Neuronal stem cell (in vitro differentiated cells): ENCODE results near the gene GJA5.

ENCODE experiments used
- DNase-seq: peaks from one replicate; pipeline ENCODE4 v3.0.0-alpha.2; 2013; ENCODE audit warnings: low spot score
- H2AFZ ChIP-seq: one replicate; pipeline ENCODE4 v1.6.1; 2013; ENCODE audit warnings: mild to moderate bottlenecking, low read length, inconsistent platforms
- H2AK5ac ChIP-seq: 2 replicates; pipeline ENCODE4 v1.6.1; 2013; ENCODE audit warnings: low read depth, mild to moderate bottlenecking, inconsistent platforms, low read length, moderate library complexity, mixed read lengths
- H2BK120ac ChIP-seq: 2 replicates; pipeline ENCODE4 v1.6.1; 2013; ENCODE audit warnings: low read depth, mild to moderate bottlenecking, inconsistent platforms, low read length, moderate library complexity, mixed read lengths
- H2BK12ac ChIP-seq: one replicate; pipeline ENCODE4 v1.6.1; 2013; ENCODE audit warnings: low read length, inconsistent platforms
- H2BK15ac ChIP-seq: 2 replicates; pipeline ENCODE4 v1.6.1; 2013; ENCODE audit warnings: mild to moderate bottlenecking, low read length, inconsistent platforms, mixed read lengths
- H2BK5ac ChIP-seq: one replicate; pipeline ENCODE4 v1.6.1; 2013; ENCODE audit warnings: inconsistent platforms, mild to moderate bottlenecking, low read length, moderate library complexity
- H3K14ac ChIP-seq: one replicate; pipeline ENCODE4 v1.6.1; 2013; ENCODE audit warnings: low read length, inconsistent platforms
- H3K18ac ChIP-seq: 2 replicates; pipeline ENCODE4 v1.6.1; 2013; ENCODE audit warnings: low read length, inconsistent platforms
- H3K23ac ChIP-seq: 2 replicates; pipeline ENCODE4 v1.6.1; 2013; ENCODE audit warnings: low read depth, mild to moderate bottlenecking, mixed read lengths, low read length, inconsistent platforms; ENCODE audit not compliant: poor library complexity
- H3K27ac ChIP-seq: replicated peaks from 3 replicates; pipeline ENCODE4 v1.5.1; 2013; ENCODE audit warnings: low read length, inconsistent platforms
- H3K27me3 ChIP-seq, 3 experiments: 2 replicates each; pipeline ENCODE4 v1.6.1; 2013; ENCODE audit warnings: low read length in 3 of 3, mild to moderate bottlenecking in 2 of 3, inconsistent platforms in 1 of 3, low read depth in 1 of 3, mixed read lengths in 1 of 3, moderate library complexity in 1 of 3; ENCODE audit not compliant: control insufficient read depth in 3 of 3, insufficient read depth in 3 of 3
- H3K36me3 ChIP-seq, 2 donors: replicated peaks in 1 of 2; 2 replicates each; pipeline ENCODE4 v1.6.1; 2013; ENCODE audit warnings: low read length in 2 of 2; ENCODE audit not compliant: control insufficient read depth in 2 of 2, insufficient read depth in 2 of 2
- H3K4ac ChIP-seq: 2 replicates; pipeline ENCODE4 v1.6.1; 2013; ENCODE audit warnings: inconsistent platforms, mild to moderate bottlenecking, low read length, moderate library complexity
- H3K4me1 ChIP-seq, 2 donors: 1 replicate in 1 of 2; 2 replicates in 1 of 2; pipeline ENCODE4 v1.6.1; 2013; ENCODE audit warnings: low read length in 2 of 2, low read depth in 1 of 2; ENCODE audit not compliant: control insufficient read depth in 2 of 2, insufficient read depth in 1 of 2
- H3K4me2 ChIP-seq: one replicate; pipeline ENCODE4 v1.6.1; 2013; ENCODE audit warnings: mild to moderate bottlenecking, low read length, inconsistent platforms; ENCODE audit not compliant: insufficient read depth, poor library complexity, severe bottlenecking
- H3K4me3 ChIP-seq, 2 donors: 2 replicates each; pipeline ENCODE4 v1.5.1; 2013; ENCODE audit warnings: low read length in 2 of 2, mild to moderate bottlenecking in 2 of 2, inconsistent platforms in 1 of 2, moderate library complexity in 1 of 2
- H3K79me1 ChIP-seq: one replicate; pipeline ENCODE4 v1.6.1; 2013; ENCODE audit warnings: low read depth, mild to moderate bottlenecking, inconsistent platforms, low read length, moderate library complexity
- H3K9ac ChIP-seq: one replicate; pipeline ENCODE4 v1.6.1; 2013; ENCODE audit warnings: mild to moderate bottlenecking, low read depth, low read length, inconsistent platforms; ENCODE audit not compliant: poor library complexity
- H3K9me3 ChIP-seq, 2 donors: replicated peaks in 1 of 2; 2 replicates each; pipeline versions ENCODE3 to v1.6.1; 2013; ENCODE audit warnings: low read length in 2 of 2, mild to moderate bottlenecking in 2 of 2, inconsistent platforms in 1 of 2, low read depth in 1 of 2, mixed read lengths in 1 of 2, moderate library complexity in 1 of 2; ENCODE audit not compliant: control insufficient read depth in 2 of 2, insufficient read depth in 1 of 2
- H4K8ac ChIP-seq: one replicate; pipeline ENCODE4 v1.6.1; 2013; ENCODE audit warnings: low read depth, mild to moderate bottlenecking, inconsistent platforms, low read length, moderate library complexity
- H4K91ac ChIP-seq: one replicate; pipeline ENCODE4 v1.6.1; 2013; ENCODE audit warnings: low read length, low read depth, mild to moderate bottlenecking, inconsistent platforms; ENCODE audit not compliant: poor library complexity
- WGBS, 2 donors: extraction: QIAGEN DNeasy Blood & Tissue Kit; methylation state at CpG; one replicate each; pipeline ENCODE4 v1.1.7; 2013; ENCODE audit warnings: missing lambda C conversion rate in 2 of 2, mixed read lengths in 1 of 2; ENCODE audit not compliant: insufficient read length in 2 of 2, insufficient replicate concordance in 1 of 2; ENCODE audit errors: extremely low coverage in 2 of 2; 5-methylcytosine and 5-hydroxymethylcytosine counted together

The GJA5 gene

GRCh38 chr1:147784941-147785340, 24.5 kb upstream of the GJA5 start:
- Histone ChIP-seq H3K14ac (no peak overlapping the region), H3K23ac (no peak overlapping the region), H3K4me1 (peaks cover 0 to 10% of the 10 kb centered on the region in 2 donors), H4K8ac (no peak overlapping the region), H2BK5ac (no peak overlapping the region), H2AFZ (no peak overlapping the region), H3K4me2 (no peak overlapping the region), H3K27me3 (no peaks in the 10 kb centered on the region), H4K91ac (no peak overlapping the region), H3K9ac (no peak overlapping the region), H2BK120ac (no peak overlapping the region), H3K36me3 (no peaks in the 10 kb centered on the region), H3K4me3 (no peak overlapping the region), H2AK5ac (no peak overlapping the region), H3K4ac (no peak overlapping the region), H2BK12ac (no peak overlapping the region), H3K27ac (no peak overlapping the region), H3K79me1 (no peaks in the 10 kb centered on the region), H3K9me3 (no peaks in the 10 kb centered on the region), H2BK15ac (no peak overlapping the region), H3K18ac (no peak overlapping the region)
- WGBS, 2 donors: no CpG with 5 or more reads among the region's 1 CpG
- DNase-seq: no peak

GRCh38 chr1:147781056-147781471, 20.7 kb upstream of the GJA5 start:
- Histone ChIP-seq H3K36me3 (no peaks in the 10 kb centered on the region), H4K8ac (no peak overlapping the region), H2AFZ (no peak overlapping the region), H3K4me1 (peaks cover 0 to 10% of the 10 kb centered on the region in 2 donors), H3K4me2 (no peak overlapping the region), H3K14ac (no peak overlapping the region), H3K4me3 (no peak overlapping the region), H3K9ac (no peak overlapping the region), H3K27ac (no peak overlapping the region), H2BK120ac (no peak overlapping the region), H3K18ac (no peak overlapping the region), H2BK5ac (no peak overlapping the region), H3K9me3 (no peaks in the 10 kb centered on the region), H3K4ac (no peak overlapping the region), H2AK5ac (no peak overlapping the region), H4K91ac (no peak overlapping the region), H3K79me1 (no peaks in the 10 kb centered on the region), H2BK15ac (no peak overlapping the region), H3K27me3 (no peaks in the 10 kb centered on the region), H2BK12ac (no peak overlapping the region), H3K23ac (no peak overlapping the region)
- DNase-seq: peak; percentile 27
- no CpG with 5 or more reads among the region's 3 CpGs for WGBS, 2 donors

- Histone ChIP-seq H3K14ac (no peak overlapping the region), H4K91ac (no peak overlapping the region), H2BK15ac (no peak overlapping the region), H2AFZ (no peak overlapping the region), H3K23ac (no peak overlapping the region), H3K9ac (no peak overlapping the region), H3K4me1 (peaks cover 0 to 13% of the 10 kb centered on the region in 2 donors), H3K9me3 (no peaks in the 10 kb centered on the region), H3K18ac (no peak overlapping the region), H3K27ac (no peak overlapping the region), H2BK120ac (no peak overlapping the region), H3K4ac (no peak overlapping the region), H2BK12ac (no peak overlapping the region), H2AK5ac (no peak overlapping the region), H3K36me3 (no peaks in the 10 kb centered on the region), H2BK5ac (no peak overlapping the region), H4K8ac (no peak overlapping the region), H3K27me3 (no peaks in the 10 kb centered on the region), H3K4me2 (no peak overlapping the region), H3K4me3 (no peak overlapping the region), H3K79me1 (no peaks in the 10 kb centered on the region)
- no peak for DNase-seq
- no CpG with 5 or more reads among the region's 5 CpGs for WGBS, 2 donors
These were observed 17.3 kb upstream of the GJA5 start for GRCh38 chr1:147777694-147778093.

- peak overlapping the region; percentile 81 for H2AFZ ChIP-seq
- H3K27me3 ChIP-seq: no peaks in the 10 kb centered on the region
- H3K23ac ChIP-seq: no peak overlapping the region
- no peak overlapping the region for H3K14ac ChIP-seq
- no peak overlapping the region for H3K27ac ChIP-seq
- H3K9me3 ChIP-seq: no peaks in the 10 kb centered on the region
- no peak overlapping the region for H2BK15ac ChIP-seq
- H4K8ac ChIP-seq: no peak overlapping the region
- H2BK12ac ChIP-seq: no peak overlapping the region
- no peak overlapping the region for H3K4me3 ChIP-seq
- no peak overlapping the region for H2BK5ac ChIP-seq
- no peak overlapping the region for H3K4ac ChIP-seq
- peaks cover 0 to 9% of the 10 kb centered on the region in 2 donors for H3K4me1 ChIP-seq
- no CpG with 5 or more reads among the region's 9 CpGs for WGBS, 2 donors
- H3K36me3 ChIP-seq: no peaks in the 10 kb centered on the region
- H2AK5ac ChIP-seq: no peak overlapping the region
- H4K91ac ChIP-seq: no peak overlapping the region
- H3K18ac ChIP-seq: peak overlapping the region; percentile 69
- H3K4me2 ChIP-seq: no peak overlapping the region
- H3K79me1 ChIP-seq: no peaks in the 10 kb centered on the region
- DNase-seq: no peak
- H3K9ac ChIP-seq: no peak overlapping the region
- H2BK120ac ChIP-seq: no peak overlapping the region
These were observed 12.9 kb upstream of the GJA5 start for GRCh38 chr1:147773215-147773715.
